GM18505 (cell line): ENCODE results near the gene LRRC52.

Source experiments
- ATAC-seq: cut with Tn5 transposase; IDR thresholded peaks from one replicate; pipeline ENCODE4 v1.9.1; 2021; ENCODE audit not compliant: unreplicated experiment
- POLR2A ChIP-seq: IDR thresholded peaks from 4 replicates; pipeline ENCODE4 v1.6.1; 2011; ENCODE audit warnings: borderline replicate concordance; ENCODE audit not compliant: insufficient read depth, insufficient read length; ENCODE audit errors: extremely low read depth

LRRC52 gene

GRCh38 chr1:165543532-165544438 lies at the start of gene LRRC52:
Gene LRRC52 (plus strand): TSS chr1:165544000. CDS start chr1:165544297, 297 bp downstream.
- TF ChIP-seq POLR2A, result no peak
- no peak for ATAC-seq

DNA sequence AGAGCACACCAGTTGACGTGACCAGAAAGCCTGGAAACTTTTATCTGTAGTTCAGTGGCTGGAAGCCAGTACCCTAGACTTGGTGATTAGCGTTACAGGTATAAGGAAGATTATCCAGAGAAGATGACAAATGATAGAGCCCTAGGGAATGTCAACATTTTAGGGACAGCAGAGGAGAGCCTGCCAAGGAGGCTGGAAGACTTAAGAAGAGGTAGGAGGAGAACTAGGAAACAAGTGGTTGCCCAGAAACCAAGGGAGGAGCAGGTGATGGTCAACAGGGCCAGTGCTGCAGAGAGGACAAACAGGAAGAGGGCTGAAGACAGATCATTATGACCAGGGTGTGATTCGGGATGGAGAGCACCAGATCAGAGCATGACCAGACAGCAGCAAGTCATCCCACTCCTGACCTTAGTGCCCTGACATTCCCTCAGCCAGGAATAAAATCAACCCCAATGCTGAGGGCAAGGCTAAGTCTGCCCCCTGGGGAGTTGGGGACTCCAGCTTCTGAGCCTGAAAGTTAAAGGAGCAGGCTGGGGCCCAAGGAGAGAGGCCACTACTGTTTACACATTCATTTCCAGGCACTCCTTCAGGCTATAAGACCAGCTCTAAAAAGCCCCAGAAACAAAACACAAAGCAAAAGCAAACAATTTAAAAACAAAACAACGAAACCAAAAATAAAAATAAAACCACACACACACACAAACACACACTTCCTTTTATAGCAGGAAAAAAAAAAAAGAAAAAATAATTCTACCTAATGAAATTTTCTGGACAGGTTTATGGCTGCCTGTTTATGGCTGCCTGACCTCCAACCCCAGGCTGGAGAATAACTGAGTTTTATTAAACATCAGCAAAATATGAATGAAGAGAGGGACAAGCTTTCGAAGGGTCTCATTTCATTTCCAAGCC lies 48.6 kb upstream of the LRRC52 start:
- no peak for TF ChIP-seq POLR2A
- no peak for ATAC-seq

DNA sequence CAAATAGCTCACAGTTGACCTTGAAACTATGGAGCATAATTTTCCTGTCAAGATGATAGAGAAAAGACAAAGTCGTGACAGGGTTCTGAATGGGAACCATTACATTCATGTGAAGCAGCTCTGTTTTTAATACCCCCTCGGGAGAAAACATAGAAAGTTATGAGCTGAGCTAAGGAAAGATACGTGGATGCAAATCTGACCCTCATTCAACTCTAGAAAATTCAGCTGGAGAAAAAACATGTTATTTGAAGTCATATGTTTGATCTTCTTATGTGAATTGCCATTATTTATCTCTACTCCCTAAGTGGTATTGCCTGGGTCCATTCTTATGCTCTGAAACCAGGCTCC lies 48.0 kb upstream of the LRRC52 start:
- ATAC-seq, result no peak
- no peak for TF ChIP-seq POLR2A

- TF ChIP-seq POLR2A, result no peak
- no peak for ATAC-seq
Measured at GRCh38 chr1:165496501-165496900, 47.3 kb upstream of the LRRC52 start.

DNA sequence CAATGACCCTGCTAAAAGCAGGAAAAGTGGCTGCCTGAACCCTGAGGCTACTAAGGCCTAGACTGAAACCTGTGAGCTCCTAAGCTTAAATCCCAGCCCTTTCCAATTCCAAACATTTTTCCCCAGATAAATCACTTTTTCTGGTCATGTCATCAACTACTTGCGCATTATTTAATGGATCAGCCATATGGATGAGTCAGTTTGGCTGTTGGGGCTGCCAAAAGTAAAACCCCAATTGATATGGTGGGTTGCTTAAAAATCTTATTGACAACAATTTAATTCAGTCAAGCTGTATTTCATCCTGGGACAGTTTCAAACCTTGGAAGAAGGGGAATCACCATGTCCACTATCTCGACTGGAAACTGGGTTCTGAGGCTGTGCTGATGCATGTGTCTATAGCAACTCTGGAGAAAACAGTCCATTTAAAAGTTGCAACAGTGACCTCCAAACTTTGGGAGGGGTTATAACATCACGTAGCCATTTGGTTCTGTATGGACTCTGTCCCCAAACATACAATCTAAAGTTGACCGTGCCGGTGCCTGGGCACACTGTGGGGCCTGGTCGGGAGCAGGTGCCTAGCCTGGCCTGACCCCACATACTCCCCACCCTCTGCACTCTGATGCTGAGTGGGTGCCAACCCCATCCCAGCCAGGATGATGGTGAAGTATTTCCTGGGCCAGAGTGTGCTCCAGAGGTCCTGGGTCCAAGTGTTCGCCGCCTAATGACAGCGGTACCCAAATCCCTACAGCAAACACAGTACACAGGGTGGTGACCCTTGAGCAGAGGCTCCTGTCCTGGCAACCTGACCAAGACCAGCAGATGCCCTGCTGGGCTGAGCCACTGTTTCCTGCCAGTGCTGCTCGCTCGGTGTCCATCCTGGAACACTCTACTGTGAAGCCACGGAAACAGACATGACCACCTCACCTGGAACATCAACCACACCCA lies 46.5 kb upstream of the LRRC52 start:
- no peak for TF ChIP-seq POLR2A
- ATAC-seq, result no peak

DNA sequence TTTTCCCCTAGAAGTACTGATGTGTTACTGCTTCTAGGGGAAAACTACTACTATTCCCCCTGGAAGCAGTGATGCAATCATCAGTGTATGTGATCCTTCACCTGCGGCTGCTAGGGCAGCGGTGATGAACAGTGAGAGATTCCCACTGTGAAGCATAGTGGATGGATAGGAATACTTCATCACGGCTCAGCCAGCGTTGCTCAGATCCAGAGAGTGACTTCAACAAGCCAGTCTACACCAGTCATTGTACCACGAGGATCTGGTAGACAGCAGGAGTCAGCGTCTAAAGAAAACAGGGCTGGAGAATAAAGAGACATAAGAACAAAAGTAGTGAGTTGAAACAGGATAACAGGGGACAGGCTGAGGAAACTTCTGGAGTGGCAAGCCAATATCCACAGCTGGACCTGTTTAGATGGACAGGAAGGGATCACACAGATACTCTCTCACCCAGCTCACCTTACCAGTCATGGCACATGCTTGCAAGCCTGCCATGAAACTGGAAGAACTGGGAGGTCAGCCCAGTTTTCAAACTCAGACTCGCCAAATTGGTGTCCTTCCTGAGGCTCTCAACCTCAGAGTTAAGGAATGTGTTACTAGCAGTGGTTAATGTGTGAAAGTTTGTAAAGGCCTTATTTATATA lies 42.4 kb upstream of the LRRC52 start:
- no peak for ATAC-seq
- no peak for TF ChIP-seq POLR2A

DNA sequence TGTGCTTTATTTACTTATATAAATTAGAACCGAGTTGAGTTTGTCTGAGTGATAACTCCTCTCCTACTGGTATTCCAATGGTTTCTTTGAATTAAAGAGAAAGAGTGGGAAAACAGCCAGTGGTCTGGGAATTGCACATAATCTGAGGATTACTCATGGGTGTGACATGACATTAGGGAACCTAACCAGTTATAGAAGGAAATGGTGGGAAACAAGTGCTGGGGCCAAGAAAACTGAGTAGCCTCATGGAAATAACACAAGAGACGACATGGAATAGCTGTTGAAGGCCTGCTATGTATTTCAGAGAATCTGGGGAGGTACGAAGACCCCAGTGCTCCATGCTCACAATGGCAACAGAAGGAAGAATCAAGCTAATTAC lies 41.8 kb upstream of the LRRC52 start:
- no peak for ATAC-seq
- no peak for TF ChIP-seq POLR2A

- ATAC-seq, result no peak
- TF ChIP-seq POLR2A, result no peak
Measured at GRCh38 chr1:165507570-165507969, 36.2 kb upstream of the LRRC52 start.

GRCh38 chr1:165508291-165508690 lies 35.5 kb upstream of the LRRC52 start:
- no peak for ATAC-seq

DNA sequence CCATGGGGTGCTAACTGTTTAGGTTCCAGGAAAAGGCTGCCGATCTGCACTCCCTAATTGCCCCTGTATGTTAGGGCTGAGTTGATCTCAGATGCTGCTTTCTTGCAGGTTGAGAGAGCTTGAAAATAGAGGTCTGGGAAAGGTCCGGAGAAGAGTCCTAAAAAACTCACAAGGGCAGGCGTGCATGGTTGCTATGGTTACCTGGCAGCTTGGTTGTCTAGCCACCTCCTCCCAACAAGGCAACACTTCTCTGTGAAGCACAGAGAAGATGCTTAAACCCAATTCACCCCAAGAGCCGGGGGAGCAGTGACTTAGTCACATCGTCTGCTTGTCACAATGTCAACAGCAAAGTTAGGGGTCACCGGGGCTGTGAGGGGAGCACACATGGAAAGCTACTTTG lies 31.0 kb upstream of the LRRC52 start:
- ATAC-seq, result no peak
- TF ChIP-seq POLR2A, result no peak

More at GRCh38 chr1:165508291-165508690, 35.5 kb upstream of the LRRC52 start:
- no peak for TF ChIP-seq POLR2A

GRCh38 chr1:165516469-165516868 lies 27.3 kb upstream of the LRRC52 start:
- ATAC-seq, result no peak

DNA sequence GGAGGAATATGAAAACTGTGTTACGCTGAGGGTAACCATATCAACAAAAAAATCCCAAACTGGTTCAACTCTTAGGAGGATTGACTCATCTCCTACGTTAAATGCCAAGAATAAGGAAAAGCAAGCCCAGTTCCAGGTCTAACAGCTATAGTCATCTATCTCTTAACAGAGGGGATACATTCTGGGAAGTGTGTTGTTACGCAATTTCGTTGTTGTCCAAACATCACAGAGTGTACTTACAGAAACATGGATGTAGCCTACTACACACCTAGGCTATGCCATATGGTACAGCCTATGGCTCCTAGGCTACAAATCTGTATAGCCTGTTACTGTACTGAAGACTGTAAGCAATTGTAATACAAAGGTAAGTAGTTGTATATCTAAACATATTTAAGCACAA lies 23.2 kb upstream of the LRRC52 start:
- ATAC-seq, result no peak
- TF ChIP-seq POLR2A, result no peak

More at GRCh38 chr1:165516469-165516868, 27.3 kb upstream of the LRRC52 start:
- TF ChIP-seq POLR2A, result no peak

DNA sequence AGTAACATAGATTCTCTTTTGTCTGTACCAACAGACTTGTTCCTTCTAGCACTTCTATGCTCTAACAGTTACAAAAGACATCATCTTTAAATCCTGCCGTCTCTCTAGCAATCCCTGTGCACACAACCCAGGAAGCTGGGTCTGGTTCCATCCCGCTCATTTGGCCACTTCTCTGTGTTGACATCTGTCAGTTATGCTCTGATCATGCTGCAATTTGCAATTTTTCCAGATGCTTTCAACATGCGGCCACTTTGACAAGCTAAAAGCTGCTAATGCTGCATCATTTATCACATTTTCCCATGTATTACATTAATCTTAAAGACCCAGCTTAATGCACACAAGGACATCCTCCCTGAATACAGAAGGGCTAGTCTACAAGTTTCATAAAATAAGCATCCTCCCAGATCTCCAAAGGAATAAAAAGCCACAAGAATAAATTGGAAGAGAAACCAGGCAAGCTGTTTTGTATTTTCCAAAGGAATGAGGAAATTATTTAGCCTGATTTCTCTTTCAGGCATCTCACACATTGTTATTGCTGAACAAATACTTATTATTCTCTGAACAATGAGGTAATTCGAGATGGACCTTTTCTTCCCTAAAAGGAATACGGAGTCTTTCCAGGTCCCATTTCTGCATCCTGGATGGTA lies 19.0 kb upstream of the LRRC52 start:
- ATAC-seq, result no peak
- TF ChIP-seq POLR2A, result no peak

GRCh38 chr1:165525708-165526107 lies 18.1 kb upstream of the LRRC52 start:
- no peak for ATAC-seq
- TF ChIP-seq POLR2A, result no peak
